Loucy (cell line): ENCODE measurements around the gene GIGYF1.

Experiments used
- H2AFZ ChIP-seq: fragments of 200-600 bp; sonication (generic); 2 replicates; pipeline ENCODE4 v1.6.0; 2016; ENCODE audit warnings: antibody characterized with exemption, mild to moderate bottlenecking, low read length, moderate library complexity
- H3F3A ChIP-seq: fragments of 200-600 bp; 2 replicates; pipeline ENCODE4 v1.6.0; 2016; ENCODE audit warnings: antibody characterized with exemption, low read depth, mild to moderate bottlenecking
- H3K27me3 ChIP-seq: fragments of 200-600 bp; sonication (generic); 2 replicates; pipeline ENCODE4 v1.6.1; 2014; ENCODE audit warnings: low read length, mild to moderate bottlenecking; ENCODE audit not compliant: insufficient read depth, poor library complexity, severe bottlenecking
- H3K36me3 ChIP-seq: fragments of 200-600 bp; sonication (generic); 2 replicates; pipeline ENCODE4 v1.6.1; 2016; ENCODE audit warnings: low read length; ENCODE audit not compliant: insufficient read depth
- H3K4me1 ChIP-seq: fragments of 200-600 bp; sonication (generic); 2 replicates; pipeline ENCODE4 v1.5.1; 2014; ENCODE audit warnings: low read length, mild to moderate bottlenecking; ENCODE audit not compliant: insufficient read depth, poor library complexity, severe bottlenecking
- H3K4me2 ChIP-seq: fragments of 200-600 bp; sonication (generic); 2 replicates; pipeline ENCODE4 v1.6.0; 2014; ENCODE audit warnings: antibody characterized with exemption, low read length, low read depth, mild to moderate bottlenecking; ENCODE audit not compliant: poor library complexity, severe bottlenecking
- H3K4me3 ChIP-seq: fragments of 200-600 bp; sonication (generic); 2 replicates; pipeline ENCODE4 v1.5.1; 2014; ENCODE audit warnings: low read length, mild to moderate bottlenecking, mixed read lengths; ENCODE audit not compliant: poor library complexity, severe bottlenecking
- H3K79me2 ChIP-seq: fragments of 200-600 bp; sonication (generic); 2 replicates; pipeline ENCODE4 v1.6.1; 2014; ENCODE audit warnings: low read length; ENCODE audit not compliant: insufficient read depth
- H3K9ac ChIP-seq: fragments of 200-600 bp; sonication (generic); 2 replicates; pipeline ENCODE4 v1.6.0; 2014; ENCODE audit warnings: mild to moderate bottlenecking, low read depth, low read length, moderate library complexity; ENCODE audit not compliant: poor library complexity, severe bottlenecking
- H3K9me2 ChIP-seq: fragments of 200-600 bp; sonication (generic); replicated peaks from 2 replicates; pipeline ENCODE4 v1.6.1; 2016; ENCODE audit warnings: low read depth, low read length, mixed read lengths
- H3K9me3 ChIP-seq: fragments of 200-600 bp; sonication (generic); 2 replicates; pipeline ENCODE4 v1.6.1; 2014; ENCODE audit warnings: mild to moderate bottlenecking, antibody characterized with exemption, low read length, low read depth; ENCODE audit not compliant: insufficient read depth
- H4K20me1 ChIP-seq: fragments of 200-600 bp; sonication (generic); 2 replicates; pipeline ENCODE4 v1.6.0; 2014; ENCODE audit warnings: antibody characterized with exemption, low read length, mild to moderate bottlenecking; ENCODE audit not compliant: insufficient read depth, poor library complexity, severe bottlenecking
- CTCF ChIP-seq: fragments of 200-600 bp; sonication (generic); conservative IDR thresholded peaks from 2 replicates; pipeline ENCODE4 v1.5.1; 2014; ENCODE audit warnings: mild to moderate bottlenecking, antibody characterized with exemption, low read length
- EZH2phosphoT487 ChIP-seq: fragments of 200-600 bp; IDR thresholded peaks from 2 replicates; pipeline ENCODE4 v1.6.1; 2018; ENCODE audit warnings: antibody characterized with exemption, mild to moderate bottlenecking, moderate library complexity, borderline replicate concordance

Gene GIGYF1

GRCh38 chr7:100731937-100732636, 38.0 kb upstream of the GIGYF1 start:
- Histone ChIP-seq H3K9me2 (no peaks in the 10 kb centered on the region), H3K4me1 (no peaks in the 10 kb centered on the region), H4K20me1 (no peaks in the 10 kb centered on the region), H3F3A (no peaks in the 10 kb centered on the region), H3K36me3 (no peaks in the 10 kb centered on the region), H3K4me3 (no peak overlapping the region), H3K27me3 (no peaks in the 10 kb centered on the region), H2AFZ (no peak overlapping the region), H3K4me2 (no peak overlapping the region), H3K79me2 (no peaks in the 10 kb centered on the region), H3K9me3 (no peaks in the 10 kb centered on the region), H3K9ac (no peak overlapping the region)
- no peak for TF ChIP-seq EZH2phosphoT487
- no peak for TF ChIP-seq CTCF

GRCh38 chr7:100730136-100730800, 36.2 kb upstream of the GIGYF1 start:
- H3K4me1 ChIP-seq = no peaks in the 10 kb centered on the region
- H3K4me3 ChIP-seq = no peak overlapping the region
- no peak overlapping the region for H2AFZ ChIP-seq
- H3K9me3 ChIP-seq = no peaks in the 10 kb centered on the region
- TF ChIP-seq EZH2phosphoT487 (no peak), CTCF (no peak)
- H3K9ac ChIP-seq = no peak overlapping the region
- no peaks in the 10 kb centered on the region for H3K9me2 ChIP-seq
- no peaks in the 10 kb centered on the region for H3K27me3 ChIP-seq
- no peaks in the 10 kb centered on the region for H3K36me3 ChIP-seq
- H3K79me2 ChIP-seq = no peaks in the 10 kb centered on the region
- H4K20me1 ChIP-seq = no peaks in the 10 kb centered on the region
- no peak overlapping the region for H3K4me2 ChIP-seq
- H3F3A ChIP-seq = no peaks in the 10 kb centered on the region

GRCh38 chr7:100728196-100728595, 34.1 kb upstream of the GIGYF1 start:
- H3K9me3 ChIP-seq = no peaks in the 10 kb centered on the region
- H4K20me1 ChIP-seq = no peaks in the 10 kb centered on the region
- no peaks in the 10 kb centered on the region for H3K4me1 ChIP-seq
- H3K4me2 ChIP-seq = no peak overlapping the region
- H3K4me3 ChIP-seq = no peak overlapping the region
- H3F3A ChIP-seq = no peaks in the 10 kb centered on the region
- H2AFZ ChIP-seq = no peak overlapping the region
- no peaks in the 10 kb centered on the region for H3K79me2 ChIP-seq
- H3K27me3 ChIP-seq = no peaks in the 10 kb centered on the region
- H3K36me3 ChIP-seq = no peaks in the 10 kb centered on the region
- no peak overlapping the region for H3K9ac ChIP-seq
- H3K9me2 ChIP-seq = no peaks in the 10 kb centered on the region
- no peak for TF ChIP-seq CTCF
- TF ChIP-seq EZH2phosphoT487 = no peak
